HG03060 (cell line): Measurements from ENCODE around the gene FRMD4B.
"Not testable (repeated sequence)": the region's sequence is repeated elsewhere in the genome, so short reads cannot be mapped to it uniquely, and the experiment has no call there.

Source experiments
- ATAC-seq: cut with Tn5 transposase; IDR thresholded peaks from one replicate; pipeline ENCODE4 v1.9.1; 2021; ENCODE audit warnings: low read depth, moderate number of reproducible peaks; ENCODE audit not compliant: unreplicated experiment

Gene FRMD4B

DNA sequence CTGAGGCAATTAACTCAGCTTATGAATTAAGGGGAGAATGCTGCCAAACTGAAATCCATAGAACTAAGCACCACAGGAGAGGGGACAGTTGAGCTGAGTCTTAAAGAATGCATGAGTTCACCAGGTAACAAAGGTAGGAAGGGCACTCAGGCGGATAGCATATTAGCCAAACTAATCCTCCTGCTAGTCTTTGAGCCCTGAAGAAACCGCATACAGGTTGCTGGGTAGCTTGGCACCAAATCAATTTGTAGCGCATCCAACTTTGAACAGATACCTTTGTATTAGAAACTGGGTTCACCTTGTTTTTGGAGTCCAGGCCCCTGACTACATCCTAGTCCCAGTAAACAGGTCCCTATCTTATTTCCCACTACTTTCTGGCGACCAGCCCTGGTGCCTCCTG is 93.7 kb downstream of the FRMD4B start:
- ATAC-seq, result no peak

- no peak for ATAC-seq
Observed at GRCh38 chr3:69290430-69290829, 95.5 kb downstream of the FRMD4B start.

DNA sequence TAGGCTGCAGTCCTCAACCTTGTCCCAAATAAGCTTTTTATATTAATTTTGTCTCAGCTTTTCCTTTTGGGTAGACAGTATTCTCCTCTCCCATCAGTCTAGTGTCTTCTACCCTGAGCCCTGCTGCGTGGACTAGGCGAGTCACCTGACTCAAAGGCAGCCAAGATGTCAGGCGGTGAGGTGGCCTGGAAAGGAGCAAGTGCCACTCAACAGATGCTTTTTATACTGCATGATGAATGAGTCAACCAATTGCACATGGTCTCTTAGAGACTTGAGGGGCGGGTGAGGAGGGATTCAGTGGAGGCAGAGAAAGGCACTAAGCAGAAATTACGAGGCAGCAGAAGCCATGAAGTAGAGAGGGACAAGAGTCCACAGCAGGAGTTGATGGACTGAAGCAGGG is 95.9 kb downstream of the FRMD4B start:
- no peak for ATAC-seq

DNA sequence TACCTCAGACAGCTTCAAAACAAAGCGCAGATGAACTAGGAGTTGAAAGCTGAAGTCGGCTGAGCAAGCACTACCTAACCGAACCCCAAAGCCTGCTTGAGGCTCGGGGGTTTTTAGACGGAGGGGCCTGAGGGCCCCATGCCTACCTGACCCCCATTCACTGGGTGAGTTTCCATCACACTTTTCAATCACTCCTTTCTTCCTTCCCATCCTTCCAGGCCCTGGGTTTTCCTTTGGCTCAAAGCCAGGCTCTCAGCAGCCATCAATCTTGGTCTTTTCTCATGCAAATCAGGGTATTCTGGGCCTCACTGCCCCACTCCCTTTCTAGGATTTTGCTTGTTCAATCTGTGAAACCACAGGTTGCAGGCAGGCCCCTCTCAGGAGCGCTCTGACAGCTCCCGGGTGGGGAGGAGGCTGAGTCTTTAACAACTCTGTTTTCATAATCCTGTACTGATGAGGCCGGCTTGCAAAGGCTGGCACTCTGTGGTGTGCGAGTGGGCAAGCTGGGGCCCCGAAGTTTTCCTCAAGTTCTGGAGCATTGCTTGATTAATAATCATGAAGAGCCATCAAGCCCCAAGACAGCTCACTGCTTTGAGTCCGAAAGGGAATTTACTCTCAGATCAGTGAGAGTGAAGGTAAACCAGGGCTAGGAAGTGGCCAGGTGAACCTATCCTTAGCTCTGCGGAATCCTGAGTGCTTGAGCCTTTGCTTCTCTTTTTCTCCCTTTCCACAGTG is 97.6 kb downstream of the FRMD4B start:
- no peak for ATAC-seq

DNA sequence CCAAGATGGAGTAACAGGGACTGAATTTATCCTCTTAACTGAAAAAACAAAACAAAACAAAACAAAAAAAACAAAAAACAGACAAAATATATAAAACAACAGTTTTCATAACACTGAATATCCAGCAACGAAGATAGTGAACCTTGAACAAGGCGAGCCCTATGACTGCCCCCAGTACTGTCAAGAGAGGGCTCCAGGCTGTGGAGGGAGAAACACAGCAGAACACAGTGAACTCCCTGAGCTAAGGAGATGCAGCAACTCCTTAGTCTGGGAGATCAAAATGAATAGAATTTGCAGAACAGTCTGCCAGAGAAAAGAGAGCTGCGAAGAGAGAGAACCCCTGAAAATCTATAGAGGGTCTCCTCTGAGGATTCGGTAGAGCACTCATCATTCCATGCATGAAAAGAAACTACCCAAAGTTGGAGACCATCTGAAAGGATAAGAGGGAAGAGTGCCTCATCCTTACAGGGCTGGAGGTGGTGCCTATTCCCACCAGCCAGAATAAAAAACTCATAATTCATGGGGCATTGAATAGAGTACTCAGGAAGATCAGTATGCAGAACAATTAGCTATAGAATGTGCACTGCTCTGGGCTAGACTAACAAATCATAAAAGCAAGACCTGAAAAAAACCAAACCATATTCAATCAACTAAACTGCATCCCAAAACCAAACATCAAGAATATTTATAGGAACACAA is 101.8 kb downstream of the FRMD4B start:
- no peak for ATAC-seq

GRCh38 chr3:69283496-69283895 is 102.4 kb downstream of the FRMD4B start:
- no peak for ATAC-seq

- ATAC-seq, result no peak
Observed at GRCh38 chr3:69282181-69282580, 103.7 kb downstream of the FRMD4B start.

- ATAC-seq, result not testable (repeated sequence)
Observed at GRCh38 chr3:69277403-69277802, 108.5 kb downstream of the FRMD4B start.

GRCh38 chr3:69276884-69277283 is 109.0 kb downstream of the FRMD4B start:
- no peak for ATAC-seq

- ATAC-seq, result not testable (repeated sequence)
Observed at GRCh38 chr3:69276191-69276590, 109.7 kb downstream of the FRMD4B start.

GRCh38 chr3:69273896-69274295 is 112.0 kb downstream of the FRMD4B start:
- ATAC-seq, result no peak

DNA sequence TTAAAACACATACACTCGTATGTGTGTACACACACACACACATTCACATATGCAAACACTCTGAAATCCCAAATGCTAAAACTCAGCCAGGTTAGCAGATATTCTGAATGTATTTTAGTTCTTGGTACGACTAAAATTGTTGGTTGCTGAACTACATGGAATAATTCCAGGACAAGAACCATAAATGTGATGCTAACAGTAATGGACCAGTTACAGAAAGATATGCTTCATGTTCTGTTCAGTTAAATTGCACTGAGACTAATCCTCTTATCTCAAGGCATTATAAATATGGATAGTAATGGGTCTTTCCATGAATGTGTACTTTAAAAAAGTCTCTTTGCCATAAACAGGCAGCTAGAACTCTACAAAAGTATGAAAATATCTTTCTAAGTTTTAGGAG is 113.3 kb downstream of the FRMD4B start:
- ATAC-seq, result no peak

GRCh38 chr3:69271098-69271497 is 114.8 kb downstream of the FRMD4B start:
- no peak for ATAC-seq

DNA sequence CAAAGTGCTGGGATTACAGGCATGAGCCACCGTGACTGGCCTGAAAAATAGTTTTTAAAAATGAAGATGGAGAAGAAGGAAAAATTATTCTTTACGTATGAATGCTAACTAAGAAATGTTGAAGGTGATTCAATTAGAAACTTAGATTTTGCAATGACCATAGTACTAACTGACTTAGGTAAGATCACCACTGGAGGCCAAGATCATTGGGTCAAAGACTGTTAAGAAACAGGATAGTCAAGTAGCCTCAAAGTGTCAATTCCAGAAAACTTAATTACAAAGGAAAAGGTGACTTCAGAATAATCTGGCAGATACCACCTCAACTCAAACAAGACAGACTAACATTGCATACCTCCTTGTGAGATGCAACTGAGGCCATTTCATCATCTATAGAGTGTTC is 119.3 kb downstream of the FRMD4B start:
- ATAC-seq, result no peak

GRCh38 chr3:69266071-69266470 is 119.8 kb downstream of the FRMD4B start:
- not testable (repeated sequence) for ATAC-seq

DNA sequence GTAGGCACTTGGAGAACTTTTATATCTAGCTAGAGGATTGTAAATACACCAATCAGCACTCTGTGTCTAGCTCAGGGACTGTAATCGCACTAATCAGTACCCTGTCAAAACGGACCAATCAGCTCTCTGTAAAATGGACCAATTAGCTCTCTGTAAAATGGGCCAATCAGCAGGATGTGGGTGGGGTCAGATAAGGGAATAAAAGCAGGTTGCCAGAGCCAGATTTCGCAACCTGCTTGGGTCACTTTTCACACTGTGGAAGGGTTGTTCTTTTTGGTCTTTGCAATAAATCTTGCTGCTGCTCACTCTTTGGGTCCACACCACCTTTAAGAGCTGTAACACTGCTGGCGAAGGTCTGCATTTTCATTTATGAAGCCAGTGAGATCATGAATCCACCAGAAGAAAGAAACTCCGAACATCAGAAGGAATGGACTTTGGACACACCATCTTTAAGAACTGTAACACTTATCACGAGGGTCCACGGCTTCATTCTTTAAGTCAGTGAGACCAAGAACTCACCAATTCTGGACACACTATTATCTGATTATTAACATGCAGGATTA is 125.0 kb downstream of the FRMD4B start:
- not testable (repeated sequence) for ATAC-seq

- ATAC-seq, result no peak
Observed at GRCh38 chr3:69260216-69260787, 125.6 kb downstream of the FRMD4B start.

DNA sequence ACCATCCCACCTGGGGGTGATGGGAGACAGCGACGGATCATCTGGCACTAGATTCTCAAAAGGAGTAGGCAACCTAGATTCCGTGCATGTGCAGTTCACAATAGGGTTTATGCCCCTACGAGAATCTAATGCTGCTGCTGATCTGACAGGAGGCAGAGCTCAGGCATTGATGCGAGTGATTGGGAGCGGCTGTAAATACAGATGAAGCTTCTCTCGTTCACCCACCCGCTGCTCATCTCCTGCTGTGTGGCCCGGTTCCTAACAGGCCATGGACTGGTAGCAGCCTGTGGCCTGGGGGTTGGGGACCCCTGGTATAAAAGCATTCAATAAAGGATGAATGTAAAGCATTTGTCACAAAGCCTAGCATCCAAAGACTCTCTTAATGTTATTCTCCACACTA is 126.8 kb downstream of the FRMD4B start:
- no peak for ATAC-seq

- no peak for ATAC-seq
Observed at GRCh38 chr3:69255928-69256327, 130.0 kb downstream of the FRMD4B start.

DNA sequence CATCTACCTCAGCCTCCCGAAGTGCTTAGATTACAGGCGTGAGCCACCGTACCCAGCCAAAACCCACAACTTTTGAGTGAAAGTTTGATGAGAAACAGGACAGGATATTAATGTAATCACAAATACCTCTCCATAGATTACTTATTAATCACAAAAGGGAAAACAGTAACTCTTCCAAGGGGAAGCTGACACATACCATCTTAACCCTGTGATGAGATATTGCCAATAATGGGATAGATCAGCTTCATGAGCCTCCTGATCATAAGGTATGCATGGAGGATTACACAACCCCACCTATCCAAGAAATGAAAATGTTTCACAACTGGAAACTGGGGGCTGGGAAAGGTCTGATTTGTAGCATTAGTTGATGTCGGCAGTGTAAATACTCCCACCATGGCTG is 131.5 kb downstream of the FRMD4B start:
- no peak for ATAC-seq

GRCh38 chr3:69252631-69253030 is 133.3 kb downstream of the FRMD4B start:
- ATAC-seq, result no peak
